MM.1S (cell line): ENCODE measurements around the gene CAMP.

Source experiments
- DNase-seq: peaks from one replicate; pipeline ENCODE4 v3.0.0-alpha.2; 2015
- H2AFZ ChIP-seq: fragments of 300-600 bp; sonication (generic); 2 replicates; pipeline ENCODE4 v1.6.0; 2016; ENCODE audit warnings: antibody characterized with exemption, low read length
- H3F3A ChIP-seq: fragments of 300-600 bp; sonication (generic); 2 replicates; pipeline ENCODE4 v1.6.1; 2016; ENCODE audit warnings: mild to moderate bottlenecking, antibody characterized with exemption, low read length, moderate library complexity, mixed read lengths; ENCODE audit not compliant: insufficient read depth
- H3K27ac ChIP-seq: fragments of 300-600 bp; sonication (generic); 2 replicates; pipeline ENCODE4 v1.5.1; 2016; ENCODE audit warnings: mild to moderate bottlenecking, low read length
- H3K27me3 ChIP-seq: fragments of 300-600 bp; sonication (generic); replicated peaks from 2 replicates; pipeline ENCODE4 v1.6.0; 2016; ENCODE audit warnings: low read length; ENCODE audit not compliant: insufficient read depth
- H3K36me3 ChIP-seq: fragments of 300-600 bp; sonication (generic); replicated peaks from 2 replicates; pipeline ENCODE4 v1.6.1; 2016; ENCODE audit warnings: mild to moderate bottlenecking, low read length, mixed read lengths; ENCODE audit not compliant: insufficient read depth
- H3K4me1 ChIP-seq: fragments of 300-600 bp; sonication (generic); 2 replicates; pipeline ENCODE4 v1.6.1; 2016; ENCODE audit warnings: low read length, mixed read lengths
- H3K4me2 ChIP-seq: fragments of 300-600 bp; sonication (generic); 2 replicates; pipeline ENCODE4 v1.6.0; 2016; ENCODE audit warnings: low read depth, low read length
- H3K4me3 ChIP-seq: fragments of 300-600 bp; sonication (generic); 2 replicates; pipeline ENCODE4 v1.5.1; 2016; ENCODE audit warnings: low read length, mixed read lengths
- H3K79me2 ChIP-seq: fragments of 300-600 bp; sonication (generic); 2 replicates; pipeline ENCODE4 v1.6.1; 2016; ENCODE audit warnings: mixed run types, low read length, mixed read lengths
- H3K9ac ChIP-seq: fragments of 300-600 bp; sonication (generic); 2 replicates; pipeline ENCODE4 v1.6.1; 2016; ENCODE audit warnings: low read length, mixed read lengths
- H3K9me2 ChIP-seq: fragments of 300-600 bp; sonication (generic); replicated peaks from 2 replicates; pipeline ENCODE4 v1.6.1; 2016; ENCODE audit warnings: mild to moderate bottlenecking, low read length, mixed read lengths; ENCODE audit not compliant: insufficient read depth
- H3K9me3 ChIP-seq: fragments of 300-600 bp; sonication (generic); replicated peaks from 2 replicates; pipeline ENCODE4 v1.6.1; 2016; ENCODE audit warnings: mild to moderate bottlenecking, low read length, mixed read lengths; ENCODE audit not compliant: insufficient read depth
- H4K20me1 ChIP-seq: fragments of 300-600 bp; sonication (generic); 2 replicates; pipeline ENCODE4 v1.6.1; 2016; ENCODE audit warnings: mild to moderate bottlenecking, low read length, moderate library complexity, mixed read lengths; ENCODE audit not compliant: insufficient read depth
- CTCF ChIP-seq: fragments of 300-600 bp; sonication (generic); IDR thresholded peaks from 2 replicates; pipeline ENCODE4 v1.5.1; 2016; ENCODE audit warnings: antibody characterized with exemption, low read length, mixed read lengths
- EZH2 ChIP-seq: fragments of 300-600 bp; sonication (generic); optimal IDR thresholded peaks from 2 replicates; pipeline ENCODE3; 2017; ENCODE audit warnings: low read depth, mild to moderate bottlenecking, antibody characterized with exemption, low read length, mixed read lengths
- EZH2phosphoT487 ChIP-seq: fragments of 300-600 bp; sonication (generic); IDR thresholded peaks from 2 replicates; pipeline ENCODE4 v1.6.1; 2018; ENCODE audit warnings: antibody characterized with exemption, low read length

CAMP gene

GRCh38 chr3:48215876-48216275, 7.4 kb upstream of the CAMP start:
- no peaks in the 10 kb centered on the region for H3F3A ChIP-seq
- H3K9me3 ChIP-seq, result no peaks in the 10 kb centered on the region
- H3K79me2 ChIP-seq, result no peaks in the 10 kb centered on the region
- H3K27me3 ChIP-seq, result no peaks in the 10 kb centered on the region
- no peak for TF ChIP-seq CTCF
- no peak for TF ChIP-seq EZH2
- TF ChIP-seq EZH2phosphoT487, result no peak
- H3K9me2 ChIP-seq, result no peaks in the 10 kb centered on the region
- no peaks in the 10 kb centered on the region for H3K4me1 ChIP-seq
- H3K9ac ChIP-seq, result no peak overlapping the region
- no peaks in the 10 kb centered on the region for H3K36me3 ChIP-seq
- no peaks in the 10 kb centered on the region for H4K20me1 ChIP-seq
- no peak overlapping the region for H3K4me3 ChIP-seq
- H3K27ac ChIP-seq, result no peak overlapping the region
- no peak overlapping the region for H3K4me2 ChIP-seq
- no peak for DNase-seq
- H2AFZ ChIP-seq, result no peak overlapping the region

- H3F3A ChIP-seq, result no peaks in the 10 kb centered on the region
- H4K20me1 ChIP-seq, result no peaks in the 10 kb centered on the region
- no peaks in the 10 kb centered on the region for H3K79me2 ChIP-seq
- no peaks in the 10 kb centered on the region for H3K4me1 ChIP-seq
- no peak overlapping the region for H2AFZ ChIP-seq
- no peak overlapping the region for H3K4me3 ChIP-seq
- no peak overlapping the region for H3K4me2 ChIP-seq
- H3K36me3 ChIP-seq, result no peaks in the 10 kb centered on the region
- H3K9ac ChIP-seq, result no peak overlapping the region
- no peaks in the 10 kb centered on the region for H3K27me3 ChIP-seq
- no peak for TF ChIP-seq EZH2phosphoT487
- TF ChIP-seq CTCF, result no peak
- TF ChIP-seq EZH2, result no peak
- no peak overlapping the region for H3K27ac ChIP-seq
- no peaks in the 10 kb centered on the region for H3K9me3 ChIP-seq
- no peaks in the 10 kb centered on the region for H3K9me2 ChIP-seq
- no peak for DNase-seq
Measured at GRCh38 chr3:48217449-48217848, 5.8 kb upstream of the CAMP start.

GRCh38 chr3:48218537-48218936, 4.8 kb upstream of the CAMP start:
- H3K9ac ChIP-seq, result no peak overlapping the region
- no peak overlapping the region for H3K4me3 ChIP-seq
- H3K79me2 ChIP-seq, result no peaks in the 10 kb centered on the region
- H4K20me1 ChIP-seq, result no peaks in the 10 kb centered on the region
- H3K4me1 ChIP-seq, result no peaks in the 10 kb centered on the region
- TF ChIP-seq EZH2 (no peak), EZH2phosphoT487 (no peak), CTCF (no peak)
- H3K27ac ChIP-seq, result no peak overlapping the region
- no peak overlapping the region for H3K4me2 ChIP-seq
- no peaks in the 10 kb centered on the region for H3F3A ChIP-seq
- H3K36me3 ChIP-seq, result no peaks in the 10 kb centered on the region
- no peaks in the 10 kb centered on the region for H3K9me2 ChIP-seq
- H3K27me3 ChIP-seq, result no peaks in the 10 kb centered on the region
- H3K9me3 ChIP-seq, result no peaks in the 10 kb centered on the region
- H2AFZ ChIP-seq, result no peak overlapping the region
- no peak for DNase-seq
